GM21526 (cell line): Measurements from ENCODE around the gene AKR1B15.
"Not testable (repeated sequence)": the region's sequence is repeated elsewhere in the genome, so short reads cannot be mapped to it uniquely, and the experiment has no call there.

ENCODE experiments used
- ATAC-seq: cut with Tn5 transposase; IDR thresholded peaks from one replicate; pipeline ENCODE4 v1.9.1; 2021; ENCODE audit warnings: moderate library complexity; ENCODE audit not compliant: unreplicated experiment, low FRiP score

AKR1B15 gene

GRCh38 chr7:134548877-134549276 lies at the start of gene AKR1B15:
AKR1B15 (plus strand) TSS chr7:134549110; CDS start chr7:134564620, 15,510 bp downstream.
- peak; percentile 90 for ATAC-seq

GRCh38 chr7:134500406-134500805 lies 48.5 kb upstream of the AKR1B15 start:
- no peak for ATAC-seq

- no peak for ATAC-seq
Measured at GRCh38 chr7:134500982-134501381, 47.9 kb upstream of the AKR1B15 start.

- ATAC-seq = no peak
Measured at GRCh38 chr7:134502463-134503371, 46.2 kb upstream of the AKR1B15 start.

GRCh38 chr7:134504660-134505164 lies 44.2 kb upstream of the AKR1B15 start:
- ATAC-seq = no peak

- ATAC-seq = no peak
Measured at GRCh38 chr7:134505856-134506255, 43.1 kb upstream of the AKR1B15 start.

GRCh38 chr7:134509010-134509409 lies 39.9 kb upstream of the AKR1B15 start:
- no peak for ATAC-seq

- ATAC-seq = no peak
Measured at GRCh38 chr7:134510646-134511045, 38.3 kb upstream of the AKR1B15 start.

GRCh38 chr7:134512271-134512670 lies 36.6 kb upstream of the AKR1B15 start:
- ATAC-seq = no peak

GRCh38 chr7:134513169-134513752 lies 35.6 kb upstream of the AKR1B15 start:
- ATAC-seq = no peak

- ATAC-seq = no peak
Measured at GRCh38 chr7:134514106-134514505, 34.8 kb upstream of the AKR1B15 start.

- no peak for ATAC-seq
Measured at GRCh38 chr7:134514663-134515062, 34.2 kb upstream of the AKR1B15 start.

- no peak for ATAC-seq
Measured at GRCh38 chr7:134515569-134516468, 33.1 kb upstream of the AKR1B15 start.

- no peak for ATAC-seq
Measured at GRCh38 chr7:134520130-134520529, 28.8 kb upstream of the AKR1B15 start.

- no peak for ATAC-seq
Measured at GRCh38 chr7:134522601-134523000, 26.3 kb upstream of the AKR1B15 start.

- not testable (repeated sequence) for ATAC-seq
Measured at GRCh38 chr7:134525449-134525848, 23.5 kb upstream of the AKR1B15 start.

- ATAC-seq = not testable (repeated sequence)
Measured at GRCh38 chr7:134526552-134527248, 22.2 kb upstream of the AKR1B15 start.

GRCh38 chr7:134527979-134528371 lies 20.9 kb upstream of the AKR1B15 start:
- no peak for ATAC-seq

GRCh38 chr7:134528749-134529148 lies 20.2 kb upstream of the AKR1B15 start:
- no peak for ATAC-seq

GRCh38 chr7:134530460-134530859 lies 18.4 kb upstream of the AKR1B15 start:
- no peak for ATAC-seq
